DMS114 treated with DMSO at 0.1 percent for 48 hours (cell line): Measurements from ENCODE around the gene PSAT1.

ENCODE experiments used
- DNase-seq: peaks from one replicate; lab custom pipeline; 2025; ENCODE audit not compliant: unreplicated experiment; lab: John Stamatoyannopoulos, UW

PSAT1 gene

GRCh38 chr9:78365748-78366697 is 69.1 kb downstream of the PSAT1 start:
- no peak for DNase-seq

- no peak for DNase-seq
These were observed 69.9 kb downstream of the PSAT1 start for GRCh38 chr9:78366827-78367226.

GRCh38 chr9:78368236-78368635 is 71.3 kb downstream of the PSAT1 start:
- no peak for DNase-seq

GRCh38 chr9:78369639-78370219 is 72.8 kb downstream of the PSAT1 start:
- DNase-seq: peak; percentile 9

- DNase-seq: no peak
These were observed 74.1 kb downstream of the PSAT1 start for GRCh38 chr9:78370991-78371390.

- DNase-seq: no peak
These were observed 75.1 kb downstream of the PSAT1 start for GRCh38 chr9:78371981-78372380.
